ENCODE data around the gene CHMP2A. TPM values are rescaled to one million over a fixed set of nuclear protein-coding genes. Genes with fewer than 3 reads are reported as not detected.

CHMP2A gene
- polyA plus RNA-seq, 1 donor from 2014 or later: 189 TPM

GRCh38 chr19:58529405-58529804, 25.5 kb downstream of the CHMP2A start:
- Histone ChIP-seq H3K9me2 (ENCODE audit: insufficient read depth, low read length) (no peaks in the 10 kb centered on the region), H3K9me3 (ENCODE audit: low read length) (no peaks in the 10 kb centered on the region), H4K20me1 (ENCODE audit: insufficient read depth) (no peaks in the 10 kb centered on the region), H3K36me3 (ENCODE audit: insufficient read depth, low read length) (no peaks in the 10 kb centered on the region), H3F3A (ENCODE audit: insufficient read depth, low read length, poor library complexity, severe bottlenecking) (no peaks in the 10 kb centered on the region), H3K4me2 (ENCODE audit: low read length) (no peak overlapping the region), H3K9ac (ENCODE audit: low read length) (no peak overlapping the region), H3K79me2 (replicated peaks; ENCODE audit: insufficient read depth, low read length) (no peaks in the 10 kb centered on the region), H3K27me3 (ENCODE audit: insufficient read depth, low read depth, low read length) (no peaks in the 10 kb centered on the region), H3K27ac (ENCODE audit: low read length) (no peak overlapping the region), H3K4me3 (ENCODE audit: low read length) (no peak overlapping the region), H2AFZ (ENCODE audit: low read depth, low read length) (no peak overlapping the region)
- TF ChIP-seq SMC3 (conservative IDR thresholded peaks at IDR 0.05; ENCODE audit: poor library complexity) (no peak), CTCF (IDR thresholded peaks at IDR 0.05; ENCODE audit: poor library complexity, severe bottlenecking) (no peak), EP300 (conservative IDR thresholded peaks at IDR 0.05; ENCODE audit: poor library complexity, severe bottlenecking) (no peak), POLR2AphosphoS5 (IDR thresholded peaks at IDR 0.05) (no peak), RAD21 (conservative IDR thresholded peaks at IDR 0.05) (no peak), MXI1 (conservative IDR thresholded peaks at IDR 0.05; ENCODE audit: poor library complexity, severe bottlenecking) (no peak), EZH2 (IDR thresholded peaks at IDR 0.05; ENCODE audit: borderline replicate concordance, insufficient read depth, low read length, poor library complexity, severe bottlenecking) (no peak), REST (IDR thresholded peaks at IDR 0.05; ENCODE audit: borderline replicate concordance) (no peak), TAF1 (IDR thresholded peaks at IDR 0.05; ENCODE audit: low read depth) (no peak)

DNA sequence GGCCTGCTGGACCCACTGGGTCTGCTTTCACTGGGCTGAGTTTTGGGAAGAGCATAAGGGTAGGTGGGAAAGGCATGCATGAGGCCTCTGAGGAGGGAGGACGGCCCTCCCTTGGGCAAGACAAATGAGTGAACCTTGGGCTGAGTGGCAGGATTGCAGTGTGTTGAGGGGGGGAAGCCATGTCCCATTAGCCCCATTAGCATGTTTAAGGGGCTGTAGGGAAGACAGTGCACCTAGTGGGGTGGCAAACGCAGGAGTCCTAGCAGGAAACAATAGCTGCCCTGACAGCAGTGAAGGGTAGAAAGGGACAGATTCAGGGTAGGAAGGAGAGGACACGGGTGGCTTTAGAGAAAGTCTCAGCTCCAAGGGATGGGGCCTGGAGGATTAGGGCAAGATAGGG, 32.2 kb downstream of the CHMP2A start:
- H3K36me3 ChIP-seq (ENCODE audit: insufficient read depth, low read length): no peaks in the 10 kb centered on the region
- H3K9me2 ChIP-seq (ENCODE audit: insufficient read depth, low read length): no peaks in the 10 kb centered on the region
- peaks cover 8% of the 10 kb centered on the region for H3K79me2 ChIP-seq (replicated peaks; ENCODE audit: insufficient read depth, low read length)
- no peaks in the 10 kb centered on the region for H3K9me3 ChIP-seq (ENCODE audit: low read length)
- H3K4me3 ChIP-seq (ENCODE audit: low read length): no peak overlapping the region
- TF ChIP-seq RAD21 (conservative IDR thresholded peaks at IDR 0.05) (no peak), TAF1 (IDR thresholded peaks at IDR 0.05; ENCODE audit: low read depth) (no peak), MXI1 (conservative IDR thresholded peaks at IDR 0.05; ENCODE audit: poor library complexity, severe bottlenecking) (no peak), POLR2AphosphoS5 (IDR thresholded peaks at IDR 0.05) (no peak), CTCF (IDR thresholded peaks at IDR 0.05; ENCODE audit: poor library complexity, severe bottlenecking) (no peak), REST (IDR thresholded peaks at IDR 0.05; ENCODE audit: borderline replicate concordance) (no peak), EP300 (conservative IDR thresholded peaks at IDR 0.05; ENCODE audit: poor library complexity, severe bottlenecking) (no peak), SMC3 (conservative IDR thresholded peaks at IDR 0.05; ENCODE audit: poor library complexity) (no peak), EZH2 (IDR thresholded peaks at IDR 0.05; ENCODE audit: borderline replicate concordance, insufficient read depth, low read length, poor library complexity, severe bottlenecking) (no peak)
- no peak overlapping the region for H3K27ac ChIP-seq (ENCODE audit: low read length)
- no peak overlapping the region for H3K4me2 ChIP-seq (ENCODE audit: low read length)
- no peaks in the 10 kb centered on the region for H3K27me3 ChIP-seq (ENCODE audit: insufficient read depth, low read depth, low read length)
- H2AFZ ChIP-seq (ENCODE audit: low read depth, low read length): no peak overlapping the region
- no peak overlapping the region for H3K9ac ChIP-seq (ENCODE audit: low read length)
- peaks cover 7% of the 10 kb centered on the region for H3F3A ChIP-seq (ENCODE audit: insufficient read depth, low read length, poor library complexity, severe bottlenecking)
- no peaks in the 10 kb centered on the region for H4K20me1 ChIP-seq (ENCODE audit: insufficient read depth)
